AG04450 (cell line): ENCODE results near the gene STRIP2. TPM values are rescaled to one million over a fixed set of nuclear protein-coding genes. Genes with fewer than 3 reads are reported as not detected.

Experiments
- CTCF ChIA-PET: fragments of 300-600, 350-600 bp; formaldehyde crosslinking; extraction: SDS; loops from one replicate; lab custom pipeline; 2022; ENCODE audit warnings: antibody characterized with exemption, inconsistent platforms; lab: Charles Lee
- POLR2A ChIA-PET: fragments of 350-600 bp; formaldehyde crosslinking; extraction: SDS; loops from one replicate; lab custom pipeline; 2021; ENCODE audit warnings: antibody characterized with exemption, inconsistent platforms; lab: Yijun Ruan, JAX
- DNase-seq: peaks from one replicate; pipeline ENCODE4 v3.0.0-alpha.2; 2011; ENCODE audit warnings: low read depth, low spot score
- H3K27ac ChIP-seq: one replicate; pipeline ENCODE4 v1.5.1; 2012; ENCODE audit warnings: low read depth, low read length, control low read depth
- H3K27me3 ChIP-seq: one replicate; pipeline ENCODE4 v1.6.0; 2012; ENCODE audit warnings: low read length; ENCODE audit not compliant: control insufficient read depth, insufficient read depth
- H3K4me3 ChIP-seq: 2 replicates; pipeline ENCODE4 v1.5.1; 2011; ENCODE audit warnings: mild to moderate bottlenecking, low read depth, low read length, control low read depth
- H3K9me3 ChIP-seq: 2 replicates; pipeline ENCODE4 v1.5.1; 2012; ENCODE audit warnings: low read length; ENCODE audit not compliant: control insufficient read depth, insufficient read depth
- CTCF ChIP-seq: IDR thresholded peaks from 2 replicates; pipeline ENCODE4 v1.5.1; 2011; ENCODE audit warnings: low read depth, low read length, control low read depth, inconsistent platforms
- polyA plus RNA-seq: library from polyadenylated mRNA; depleted of rRNA; stranded (reverse); fragments of >200 nt; gene quantifications from 2 replicates; pipeline ENCODE4 v1.2.3, GENCODE V29; 2011

Gene STRIP2
- polyA plus RNA-seq, 1 experiment = 1.7 TPM

GRCh38 chr7:129427526-129428045, 6.6 kb upstream of the STRIP2 start:
- ChIA-PET POLR2A (no interaction called here), CTCF (no interaction called here)
- H3K27me3 ChIP-seq = peaks cover under 1% of the 10 kb centered on the region
- TF ChIP-seq CTCF = no peak
- no peak overlapping the region for H3K27ac ChIP-seq
- no peaks in the 10 kb centered on the region for H3K9me3 ChIP-seq
- DNase-seq = no peak
- no peak overlapping the region for H3K4me3 ChIP-seq

DNA sequence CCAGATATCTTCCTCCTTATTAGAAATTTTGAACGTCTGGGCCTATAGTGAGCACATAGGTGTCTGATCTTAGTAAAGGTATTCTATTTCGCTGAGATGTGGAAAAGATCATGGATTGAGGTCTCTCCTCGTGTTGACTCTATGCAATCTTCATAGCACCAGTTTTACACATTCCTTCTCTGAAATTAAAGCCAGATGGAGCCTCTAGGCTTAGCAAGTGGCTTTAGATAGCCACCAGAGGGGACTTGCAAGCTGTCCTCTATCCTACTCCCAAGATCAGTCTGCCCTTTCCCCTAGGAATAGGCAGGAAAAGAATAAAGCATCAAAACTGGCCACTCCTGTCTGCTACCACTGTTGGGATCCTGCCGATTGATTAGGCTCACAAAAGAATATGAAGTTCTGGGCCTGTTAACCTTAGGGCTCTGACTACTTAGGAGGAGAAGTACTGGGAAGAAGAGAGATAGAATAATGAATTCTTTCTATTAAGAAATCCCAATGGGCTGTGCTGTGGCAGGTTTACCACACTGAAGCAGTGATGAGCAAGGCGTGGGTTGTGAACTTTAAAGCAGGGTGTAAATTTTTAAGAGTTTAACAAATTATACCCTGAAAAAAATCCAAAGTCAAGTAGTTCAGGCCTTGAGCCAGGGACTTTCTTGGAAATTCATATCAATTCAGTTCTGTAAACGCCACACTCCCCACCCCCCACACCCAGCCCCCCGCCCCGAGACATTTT, 2.2 kb upstream of the STRIP2 start:
- Histone ChIP-seq H3K4me3 (no peak overlapping the region), H3K27ac (no peak overlapping the region), H3K9me3 (no peaks in the 10 kb centered on the region), H3K27me3 (peaks cover 4% of the 10 kb centered on the region)
- TF ChIP-seq CTCF = no peak
- ChIA-PET CTCF (no interaction called here), POLR2A (no interaction called here)
- no peak for DNase-seq

DNA sequence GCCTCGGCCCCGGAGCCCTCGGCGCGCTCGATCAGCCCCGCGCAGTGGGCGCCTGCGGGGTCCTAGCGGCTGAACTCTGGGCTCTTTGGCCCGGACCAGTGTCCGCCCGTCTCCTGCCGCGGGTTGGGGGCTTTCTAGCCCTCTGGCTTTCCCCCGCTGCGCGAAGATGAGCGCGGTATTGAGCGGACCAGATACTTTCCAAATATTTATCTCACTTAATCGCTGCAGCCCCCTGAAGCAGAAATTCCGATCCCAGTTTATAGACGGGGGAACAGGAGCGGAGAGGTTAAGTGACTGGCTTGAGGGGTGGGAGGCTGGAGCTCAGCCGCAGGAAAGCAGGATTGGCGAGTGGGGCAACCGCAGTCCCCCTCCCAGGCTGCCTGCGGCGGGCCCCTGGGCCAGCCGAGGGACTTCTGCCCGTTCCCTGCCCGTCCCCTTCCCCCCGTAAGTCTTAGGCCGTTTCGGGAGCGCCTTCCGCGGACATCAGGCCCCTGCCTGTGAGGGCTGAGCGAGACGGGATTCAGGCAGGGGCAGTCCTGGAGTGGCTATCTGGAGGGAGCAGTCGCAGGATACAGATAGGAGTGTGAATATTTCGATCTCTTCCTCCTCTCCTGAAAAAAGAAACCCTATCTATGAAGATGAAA, 565 bp downstream of the STRIP2 start:
- POLR2A ChIA-PET = interaction anchor here (0.6 to 1.6 kb wide), 6 partner anchors 8 to 475 kb away, joined by 3 to 8 read pairs (median 5); no protein-coding TSS in a partner anchor
- TF ChIP-seq CTCF = no peak
- H3K27ac ChIP-seq = peak overlapping the region; percentile 21
- peaks cover 4% of the 10 kb centered on the region for H3K27me3 ChIP-seq
- no peak for DNase-seq
- CTCF ChIA-PET = interaction anchor here (1.4 to 2.1 kb wide), 4 partner anchors 37 to 216 kb away, joined by 3 to 12 read pairs (median 7); no protein-coding TSS in a partner anchor
- peak overlapping the region; percentile 78 for H3K4me3 ChIP-seq
- H3K9me3 ChIP-seq = no peaks in the 10 kb centered on the region

DNA sequence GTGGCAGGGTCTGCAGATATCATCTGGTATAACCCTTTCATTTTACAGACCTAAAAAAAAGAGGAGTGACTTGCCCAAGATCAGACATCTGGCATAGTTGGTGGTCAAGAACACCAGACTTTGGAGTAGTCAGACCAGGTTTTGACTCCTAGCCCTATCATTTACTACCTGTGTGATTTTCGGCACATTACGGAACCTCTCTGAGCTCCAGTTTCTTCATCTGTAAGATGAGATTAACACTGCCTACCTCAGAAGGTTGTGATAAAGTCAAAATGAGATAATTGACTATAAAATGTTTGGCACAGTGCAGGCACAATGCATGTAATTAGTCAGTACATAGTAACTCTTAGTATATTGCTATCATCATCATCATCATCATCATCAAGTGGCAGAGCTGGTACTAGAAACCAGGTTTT, 1.2 kb downstream of the STRIP2 start:
- DNase-seq = no peak
- Histone ChIP-seq H3K4me3 (peak overlapping the region; percentile 78), H3K27me3 (peaks cover 4% of the 10 kb centered on the region), H3K27ac (no peak overlapping the region), H3K9me3 (no peaks in the 10 kb centered on the region)
- ChIA-PET POLR2A (no interaction called here), CTCF (no interaction called here)
- no peak for TF ChIP-seq CTCF
